ENCODE measurements around the gene AKAP6. TPM values are rescaled to one million over a fixed set of nuclear protein-coding genes. Genes with fewer than 3 reads are reported as not detected.

The AKAP6 gene
- total RNA-seq, 2 experiments from 2014 or later = 0.13 to 0.72 TPM

DNA sequence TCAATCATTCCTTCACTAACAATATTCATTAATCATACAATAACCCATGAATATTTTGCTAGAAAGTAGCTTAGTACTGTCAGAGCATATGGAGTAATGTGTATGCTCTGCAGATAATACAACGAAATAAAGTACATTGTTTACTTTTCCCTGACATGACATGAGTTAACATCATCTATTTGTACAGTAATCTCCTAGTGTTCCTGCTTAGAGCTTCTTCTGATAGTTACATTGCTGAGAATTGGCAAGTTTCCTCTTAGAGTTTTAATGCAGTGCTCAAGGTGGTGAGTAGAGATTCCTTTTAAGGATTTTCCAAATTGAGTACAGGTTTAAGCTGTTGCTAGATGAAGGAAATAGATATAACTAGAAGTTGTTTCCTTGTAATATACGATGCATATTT is 445.1 kb downstream of the AKAP6 start:
- Histone ChIP-seq H3K36me3 (ENCODE audit: insufficient read depth, low read length) (no peaks in the 10 kb centered on the region), H4K20me1 (ENCODE audit: insufficient read depth, low read length) (no peaks in the 10 kb centered on the region), H3K4me1 (ENCODE audit: insufficient read depth, low read length, poor library complexity, severe bottlenecking) (no peaks in the 10 kb centered on the region), H3K9me3 (ENCODE audit: low read length) (no peaks in the 10 kb centered on the region), H3K4me2 (ENCODE audit: low read length) (no peak overlapping the region), H3K4me3 (ENCODE audit: low read depth, low read length, poor library complexity, severe bottlenecking) (no peak overlapping the region), H3K79me2 (ENCODE audit: insufficient read depth, low read depth, low read length) (no peaks in the 10 kb centered on the region), H3K9me2 (ENCODE audit: insufficient read depth, low read length) (no peaks in the 10 kb centered on the region), H2AFZ (ENCODE audit: low read length) (no peak overlapping the region), H3K27ac (ENCODE audit: low read depth, low read length, poor library complexity, severe bottlenecking) (no peak overlapping the region)
- ChIA-PET POLR2A (no interaction called here), CTCF (ENCODE audit: unreplicated experiment) (no interaction called here)
- TF ChIP-seq, protein P1, sequence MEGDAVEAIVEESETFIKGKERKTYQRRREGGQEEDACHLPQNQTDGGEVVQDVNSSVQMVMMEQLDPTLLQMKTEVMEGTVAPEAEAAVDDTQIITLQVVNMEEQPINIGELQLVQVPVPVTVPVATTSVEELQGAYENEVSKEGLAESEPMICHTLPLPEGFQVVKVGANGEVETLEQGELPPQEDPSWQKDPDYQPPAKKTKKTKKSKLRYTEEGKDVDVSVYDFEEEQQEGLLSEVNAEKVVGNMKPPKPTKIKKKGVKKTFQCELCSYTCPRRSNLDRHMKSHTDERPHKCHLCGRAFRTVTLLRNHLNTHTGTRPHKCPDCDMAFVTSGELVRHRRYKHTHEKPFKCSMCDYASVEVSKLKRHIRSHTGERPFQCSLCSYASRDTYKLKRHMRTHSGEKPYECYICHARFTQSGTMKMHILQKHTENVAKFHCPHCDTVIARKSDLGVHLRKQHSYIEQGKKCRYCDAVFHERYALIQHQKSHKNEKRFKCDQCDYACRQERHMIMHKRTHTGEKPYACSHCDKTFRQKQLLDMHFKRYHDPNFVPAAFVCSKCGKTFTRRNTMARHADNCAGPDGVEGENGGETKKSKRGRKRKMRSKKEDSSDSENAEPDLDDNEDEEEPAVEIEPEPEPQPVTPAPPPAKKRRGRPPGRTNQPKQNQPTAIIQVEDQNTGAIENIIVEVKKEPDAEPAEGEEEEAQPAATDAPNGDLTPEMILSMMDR (conservative IDR thresholded peaks at IDR 0.05; ENCODE audit: low read length) = no peak
- no peak for TF ChIP-seq EZH2phosphoT487 (IDR thresholded peaks at IDR 0.05; ENCODE audit: borderline replicate concordance, low read depth, low read length)
- DNase-seq (ENCODE audit: low spot score) = no peak
- no TSS peak for BruUV-seq (replicated peaks)
- intact Hi-C loops (cut with micrococcal nuclease; ENCODE audit: unreplicated experiment) = no loop called here

DNA sequence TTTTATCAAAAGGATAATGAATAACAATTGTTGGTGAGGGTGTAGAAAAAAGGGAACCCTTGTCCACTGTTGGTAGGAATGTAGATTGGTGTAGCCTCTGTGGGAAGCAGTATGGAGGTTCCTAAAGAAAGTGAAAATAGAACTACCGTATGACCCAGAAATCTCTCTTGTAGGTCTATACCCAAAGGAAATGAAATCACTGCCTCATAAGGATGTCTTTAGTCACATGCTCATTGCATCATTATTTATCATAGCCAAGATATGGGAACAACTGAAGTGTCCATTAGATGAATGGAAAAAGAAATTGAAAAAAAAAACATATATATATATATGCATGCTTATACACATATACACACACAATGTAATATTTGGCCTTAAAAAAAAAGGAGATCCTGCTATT is 450.7 kb downstream of the AKAP6 start:
- Histone ChIP-seq H4K20me1 (ENCODE audit: insufficient read depth, low read length) (no peaks in the 10 kb centered on the region), H3K9me2 (ENCODE audit: insufficient read depth, low read length) (no peaks in the 10 kb centered on the region), H3K36me3 (ENCODE audit: insufficient read depth, low read length) (no peaks in the 10 kb centered on the region), H3K4me2 (ENCODE audit: low read length) (no peak overlapping the region), H2AFZ (ENCODE audit: low read length) (no peak overlapping the region), H3K27ac (ENCODE audit: low read depth, low read length, poor library complexity, severe bottlenecking) (no peak overlapping the region), H3K4me3 (ENCODE audit: low read depth, low read length, poor library complexity, severe bottlenecking) (no peak overlapping the region), H3K4me1 (ENCODE audit: insufficient read depth, low read length, poor library complexity, severe bottlenecking) (no peaks in the 10 kb centered on the region), H3K9me3 (ENCODE audit: low read length) (no peaks in the 10 kb centered on the region), H3K79me2 (ENCODE audit: insufficient read depth, low read depth, low read length) (no peaks in the 10 kb centered on the region)
- intact Hi-C loops (cut with micrococcal nuclease; ENCODE audit: unreplicated experiment) = no loop called here
- DNase-seq (ENCODE audit: low spot score) = no peak
- no TSS peak for BruUV-seq (replicated peaks)
- ChIA-PET CTCF (ENCODE audit: unreplicated experiment) (no interaction called here), POLR2A (interaction anchor here (0.7 to 1.1 kb wide), 3 partner anchors 25 to 430 kb away, joined by 3 read pairs; no protein-coding TSS in a partner anchor)
- TF ChIP-seq EZH2phosphoT487 (IDR thresholded peaks at IDR 0.05; ENCODE audit: borderline replicate concordance, low read depth, low read length) = no peak

DNA sequence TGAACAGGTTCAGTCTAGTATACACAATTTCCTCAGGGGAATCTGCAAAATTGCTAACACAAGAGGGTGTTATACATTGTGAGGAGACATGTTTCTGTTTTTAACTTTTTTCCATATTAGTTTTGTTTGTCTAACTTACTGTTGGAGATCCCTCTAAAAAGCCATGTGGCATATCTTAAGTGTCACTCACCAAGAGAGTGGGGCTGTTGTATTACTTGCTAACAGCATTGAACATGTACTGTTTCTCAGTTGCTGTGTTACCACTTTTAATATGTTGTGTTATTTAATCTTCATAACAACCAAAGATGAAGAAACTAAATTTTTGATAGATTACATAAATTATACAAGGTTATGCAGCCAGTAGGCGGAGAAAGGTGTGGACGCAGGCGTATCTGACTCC is 455.3 kb downstream of the AKAP6 start:
- Histone ChIP-seq H3K4me2 (ENCODE audit: low read length) (no peak overlapping the region), H3K36me3 (ENCODE audit: insufficient read depth, low read length) (no peaks in the 10 kb centered on the region), H3K4me1 (ENCODE audit: insufficient read depth, low read length, poor library complexity, severe bottlenecking) (no peaks in the 10 kb centered on the region), H3K9me3 (ENCODE audit: low read length) (no peaks in the 10 kb centered on the region), H3K9me2 (ENCODE audit: insufficient read depth, low read length) (no peaks in the 10 kb centered on the region), H2AFZ (ENCODE audit: low read length) (no peak overlapping the region), H3K4me3 (ENCODE audit: low read depth, low read length, poor library complexity, severe bottlenecking) (no peak overlapping the region), H3K27ac (ENCODE audit: low read depth, low read length, poor library complexity, severe bottlenecking) (no peak overlapping the region), H4K20me1 (ENCODE audit: insufficient read depth, low read length) (no peaks in the 10 kb centered on the region), H3K79me2 (ENCODE audit: insufficient read depth, low read depth, low read length) (no peaks in the 10 kb centered on the region)
- intact Hi-C loops (cut with micrococcal nuclease; ENCODE audit: unreplicated experiment) = no loop called here
- BruUV-seq (replicated peaks) = no TSS peak
- ChIA-PET POLR2A (no interaction called here), CTCF (ENCODE audit: unreplicated experiment) (no interaction called here)
- no peak for DNase-seq (ENCODE audit: low spot score)
- no peak for TF ChIP-seq EZH2phosphoT487 (IDR thresholded peaks at IDR 0.05; ENCODE audit: borderline replicate concordance, low read depth, low read length)
- TF ChIP-seq, protein P1 (conservative IDR thresholded peaks at IDR 0.05; ENCODE audit: low read length) = no peak

Data from OCI-LY7 (cell line).